Medulla oblongata (tissue), 1 donor: ENCODE measurements around the gene RELL1.

Experiments used
- DNase-seq: peaks from one replicate; pipeline ENCODE4 v3.0.0-alpha.2; 2015; ENCODE audit errors: extremely low spot score

RELL1 gene

GRCh38 chr4:37599092-37599790 is 86.9 kb downstream of the RELL1 start:
- DNase-seq = no peak

GRCh38 chr4:37597034-37597433 is 89.1 kb downstream of the RELL1 start:
- DNase-seq = no peak

GRCh38 chr4:37595875-37596680 is 90.1 kb downstream of the RELL1 start:
- DNase-seq = no peak

- DNase-seq = no peak
Measured at GRCh38 chr4:37594099-37594498, 92.1 kb downstream of the RELL1 start.

GRCh38 chr4:37591349-37591748 is 94.8 kb downstream of the RELL1 start:
- DNase-seq = no peak

GRCh38 chr4:37590016-37590415 is 96.2 kb downstream of the RELL1 start:
- DNase-seq = no peak

GRCh38 chr4:37588150-37588549 is 98.0 kb downstream of the RELL1 start:
- DNase-seq = no peak

- no peak for DNase-seq
Measured at GRCh38 chr4:37586194-37586593, 100.0 kb downstream of the RELL1 start.

- DNase-seq = no peak
Measured at GRCh38 chr4:37584493-37585060, 101.6 kb downstream of the RELL1 start.

GRCh38 chr4:37584071-37584470 is 102.1 kb downstream of the RELL1 start:
- no peak for DNase-seq

GRCh38 chr4:37573566-37573965 is 112.6 kb downstream of the RELL1 start:
- no peak for DNase-seq

GRCh38 chr4:37568489-37568888 is 117.7 kb downstream of the RELL1 start:
- DNase-seq = no peak

- no peak for DNase-seq
Measured at GRCh38 chr4:37567836-37568235, 118.3 kb downstream of the RELL1 start.

GRCh38 chr4:37562592-37562991 is 123.6 kb downstream of the RELL1 start:
- DNase-seq = no peak

GRCh38 chr4:37561803-37562207 is 124.4 kb downstream of the RELL1 start:
- no peak for DNase-seq

GRCh38 chr4:37561196-37561802 is 124.9 kb downstream of the RELL1 start:
- DNase-seq = no peak
